Activated CD8-positive, alpha-beta memory T cell treated with anti-CD3 and anti-CD28 coated beads for 24 hours (primary cell): ENCODE measurements around the gene ZBTB20.

Experiments
- DNase-seq: peaks from one replicate; pipeline ENCODE4 v3.0.0-alpha.2; 2020

Gene ZBTB20

GRCh38 chr3:114659109-114660061 lies 487.7 kb downstream of the ZBTB20 start:
- DNase-seq: no peak

DNA sequence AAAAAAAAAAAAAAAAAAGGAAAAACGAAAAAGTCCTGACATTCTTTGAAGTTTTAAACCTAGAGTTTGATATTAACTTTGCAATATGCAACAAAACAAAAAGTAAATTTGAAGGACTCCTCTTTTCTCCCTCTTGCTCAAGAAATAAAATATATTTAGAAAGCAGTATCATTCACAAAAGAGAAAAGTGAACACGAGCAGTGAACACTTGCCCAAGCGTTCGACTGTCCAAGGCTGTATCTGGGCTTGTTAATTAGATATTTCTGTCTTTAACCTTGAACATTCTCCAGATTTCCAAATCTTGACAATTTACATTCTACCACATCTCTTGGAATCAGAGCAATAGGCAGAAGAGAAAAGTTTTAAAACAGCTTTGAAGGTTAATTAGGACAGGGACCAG lies 495.5 kb downstream of the ZBTB20 start:
- DNase-seq: no peak

GRCh38 chr3:114650808-114651207 lies 496.3 kb downstream of the ZBTB20 start:
- no peak for DNase-seq

GRCh38 chr3:114649331-114649730 lies 497.8 kb downstream of the ZBTB20 start:
- DNase-seq: no peak

GRCh38 chr3:114646526-114646925 lies 500.6 kb downstream of the ZBTB20 start:
- no peak for DNase-seq

GRCh38 chr3:114645392-114645791 lies 501.7 kb downstream of the ZBTB20 start:
- DNase-seq: no peak

DNA sequence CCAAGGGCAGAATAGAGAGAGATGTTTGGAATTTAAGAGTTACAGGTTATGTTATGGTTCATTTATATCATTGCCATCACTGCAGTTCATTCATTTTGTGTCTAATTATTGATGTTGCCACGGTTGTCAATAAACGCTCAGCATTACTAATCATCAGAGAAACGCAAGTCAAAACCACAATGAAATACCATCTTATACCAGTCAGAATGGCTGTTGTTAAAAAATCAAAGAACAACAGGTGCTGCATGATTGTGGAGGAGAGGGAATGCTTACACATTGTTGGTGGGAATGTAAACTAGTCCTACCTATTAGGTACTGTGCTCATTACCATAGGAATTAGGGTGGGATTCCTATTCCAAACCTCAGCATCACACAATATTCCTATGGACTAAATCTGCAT lies 502.7 kb downstream of the ZBTB20 start:
- no peak for DNase-seq

- DNase-seq: no peak
These were observed 503.9 kb downstream of the ZBTB20 start for GRCh38 chr3:114642951-114643741.

- no peak for DNase-seq
These were observed 507.0 kb downstream of the ZBTB20 start for GRCh38 chr3:114640126-114640525.

- no peak for DNase-seq
These were observed 507.9 kb downstream of the ZBTB20 start for GRCh38 chr3:114639171-114639570.

DNA sequence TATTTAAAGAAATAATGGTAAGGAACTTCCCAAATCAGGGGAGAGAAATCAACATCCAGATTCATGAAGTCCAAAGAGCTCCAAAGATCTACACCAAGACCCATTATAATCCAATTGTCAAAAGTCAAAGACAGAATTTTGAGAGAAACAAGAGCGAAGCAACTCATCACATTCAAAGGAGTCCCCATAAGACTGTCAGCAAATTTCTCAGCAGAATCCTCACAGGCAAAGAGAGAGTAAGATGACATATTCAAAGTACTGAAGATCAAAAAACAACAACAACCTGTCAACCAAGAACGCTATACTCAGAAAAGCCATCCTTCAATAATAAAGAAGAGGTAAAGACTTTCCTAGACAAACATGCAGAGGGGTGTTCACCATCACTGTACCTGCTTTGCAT lies 511.2 kb downstream of the ZBTB20 start:
- DNase-seq: no peak

DNA sequence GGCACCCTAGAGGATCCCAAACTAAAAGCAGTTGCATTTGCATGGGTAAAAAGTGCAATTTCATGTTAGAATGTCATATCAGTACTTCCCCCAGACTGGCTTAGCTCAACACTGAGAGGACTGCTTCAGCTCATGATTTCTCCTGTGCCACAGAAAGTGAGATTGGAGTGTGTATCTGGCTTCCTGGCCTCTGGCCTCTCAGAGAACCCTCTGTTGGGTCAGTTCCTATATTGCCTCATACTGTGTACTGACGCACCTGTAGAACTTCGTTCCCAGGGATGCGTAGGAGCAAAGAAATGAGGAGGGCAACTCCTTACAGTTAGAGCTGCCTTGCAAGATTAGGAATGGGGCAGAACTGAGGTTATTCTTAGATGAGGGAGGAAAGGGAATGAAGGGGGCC lies 512.5 kb downstream of the ZBTB20 start:
- no peak for DNase-seq

- no peak for DNase-seq
These were observed 514.2 kb downstream of the ZBTB20 start for GRCh38 chr3:114632757-114633424.

- DNase-seq: no peak
These were observed 519.3 kb downstream of the ZBTB20 start for GRCh38 chr3:114627770-114628169.

DNA sequence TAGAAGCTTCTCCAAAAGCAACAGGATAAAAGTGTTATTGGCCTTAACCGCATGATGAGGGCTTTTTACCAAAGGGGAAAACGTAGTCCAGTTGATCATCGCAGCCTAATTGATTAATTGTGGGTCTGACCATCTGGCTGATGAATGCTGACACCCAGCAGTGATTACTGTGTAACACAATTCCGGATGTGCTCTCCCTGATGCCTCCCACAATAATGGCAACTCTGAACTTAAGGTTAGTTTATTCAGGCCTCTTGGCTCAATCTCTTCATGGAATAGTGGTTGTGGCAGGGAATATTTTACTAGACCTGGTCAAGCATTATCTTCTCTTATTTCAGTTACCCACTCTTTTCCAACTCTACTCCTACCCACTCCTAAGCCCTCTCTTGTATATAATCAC lies 520.3 kb downstream of the ZBTB20 start:
- no peak for DNase-seq

DNA sequence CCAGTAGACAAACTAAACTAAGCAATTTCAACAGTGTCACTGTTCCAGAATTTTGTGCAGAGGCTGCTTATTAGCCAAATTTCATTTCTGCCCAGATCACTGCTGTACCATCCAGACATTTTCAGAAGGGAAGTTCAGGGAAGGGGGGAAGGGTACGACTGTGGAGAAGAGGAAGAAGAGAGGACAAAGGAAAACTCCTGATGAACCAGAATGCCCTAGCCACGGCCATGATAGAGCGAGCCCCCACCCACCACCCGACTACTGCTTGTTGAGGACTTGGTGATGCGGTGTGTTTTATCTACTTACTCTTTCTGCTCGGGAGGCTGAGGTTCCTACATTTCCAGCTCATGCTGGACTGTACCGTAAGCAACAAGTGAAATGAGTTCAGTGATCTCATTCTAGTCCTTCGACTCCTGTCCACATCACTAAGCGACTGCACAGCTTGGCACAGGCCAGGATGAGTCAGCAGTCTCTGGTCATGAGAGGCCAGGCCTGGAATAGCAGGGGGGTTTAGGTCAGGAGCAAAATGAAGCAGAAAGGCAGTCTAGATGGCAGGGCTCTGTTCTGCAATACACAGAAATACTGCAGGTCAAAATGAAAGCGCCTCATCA lies 522.4 kb downstream of the ZBTB20 start:
- no peak for DNase-seq

- DNase-seq: no peak
These were observed 523.0 kb downstream of the ZBTB20 start for GRCh38 chr3:114624047-114624445.

GRCh38 chr3:114623420-114624046 lies 523.6 kb downstream of the ZBTB20 start:
- no peak for DNase-seq

- no peak for DNase-seq
These were observed 525.1 kb downstream of the ZBTB20 start for GRCh38 chr3:114622001-114622400.

- DNase-seq: no peak
These were observed 527.3 kb downstream of the ZBTB20 start for GRCh38 chr3:114619771-114620170.

DNA sequence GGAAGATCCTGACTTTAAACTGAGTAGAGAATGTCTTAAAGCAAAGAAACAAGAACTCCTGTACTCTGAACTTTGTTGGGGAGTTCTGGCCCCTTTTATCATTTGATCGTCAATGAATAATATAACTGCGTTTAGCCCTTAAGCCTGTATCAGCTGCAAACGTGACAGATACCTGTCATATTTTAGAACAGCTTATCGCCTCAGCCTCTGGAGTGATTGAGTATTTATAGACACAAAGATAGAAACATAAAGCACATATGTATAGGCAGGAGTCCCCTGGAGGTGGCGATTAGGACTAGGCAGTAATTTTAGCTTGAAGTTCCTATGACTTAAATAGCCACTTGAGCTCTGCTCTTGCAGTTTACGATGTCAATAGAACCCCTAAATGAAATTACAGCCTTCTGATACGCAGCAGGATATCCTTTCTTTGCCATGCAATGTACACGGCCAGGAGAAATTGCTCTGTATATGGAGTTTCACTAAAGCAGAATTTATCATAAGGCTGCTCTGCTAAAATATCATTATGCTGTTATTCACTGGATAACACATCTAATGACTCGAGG lies 531.5 kb downstream of the ZBTB20 start:
- no peak for DNase-seq

DNA sequence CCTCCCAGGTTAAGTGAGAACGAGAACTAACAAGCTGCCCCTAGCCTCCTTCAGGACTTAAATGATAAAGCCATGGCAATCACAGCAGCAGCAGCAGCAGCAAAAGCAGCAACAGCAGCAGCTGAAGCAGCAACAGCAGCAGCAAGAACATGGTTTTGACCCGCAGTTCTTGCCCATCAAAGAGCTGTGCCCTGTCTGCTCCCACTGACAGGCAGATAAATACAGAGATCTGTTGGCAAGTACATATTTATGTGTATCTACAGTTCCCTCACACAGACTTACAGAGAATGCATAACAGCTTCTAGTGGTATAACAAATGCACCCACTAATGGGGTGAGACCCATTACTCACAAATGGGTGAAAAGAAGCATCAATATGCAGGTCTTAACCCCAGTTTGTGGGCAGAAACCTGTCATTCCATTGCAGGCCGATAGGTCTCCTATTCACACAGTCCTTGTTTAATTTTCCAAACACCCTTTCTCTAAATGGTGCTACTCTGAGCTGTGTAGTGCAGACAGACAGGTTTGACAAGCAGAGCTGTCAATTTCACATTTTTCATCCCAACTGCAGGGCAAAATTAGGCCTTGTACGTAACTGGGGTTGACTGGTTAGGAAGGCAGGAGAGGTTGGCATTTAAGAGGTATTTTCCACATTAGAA lies 537.0 kb downstream of the ZBTB20 start:
- no peak for DNase-seq
